GM19351 (cell line): ENCODE results near the gene STK32C.
"Not testable (repeated sequence)": the region's sequence is repeated elsewhere in the genome, so short reads cannot be mapped to it uniquely, and the experiment has no call there.

ENCODE experiments used
- ATAC-seq: cut with Tn5 transposase; IDR thresholded peaks from one replicate; pipeline ENCODE4 v1.9.1; 2021; ENCODE audit warnings: mild to moderate bottlenecking, moderate library complexity; ENCODE audit not compliant: unreplicated experiment

The STK32C gene

DNA sequence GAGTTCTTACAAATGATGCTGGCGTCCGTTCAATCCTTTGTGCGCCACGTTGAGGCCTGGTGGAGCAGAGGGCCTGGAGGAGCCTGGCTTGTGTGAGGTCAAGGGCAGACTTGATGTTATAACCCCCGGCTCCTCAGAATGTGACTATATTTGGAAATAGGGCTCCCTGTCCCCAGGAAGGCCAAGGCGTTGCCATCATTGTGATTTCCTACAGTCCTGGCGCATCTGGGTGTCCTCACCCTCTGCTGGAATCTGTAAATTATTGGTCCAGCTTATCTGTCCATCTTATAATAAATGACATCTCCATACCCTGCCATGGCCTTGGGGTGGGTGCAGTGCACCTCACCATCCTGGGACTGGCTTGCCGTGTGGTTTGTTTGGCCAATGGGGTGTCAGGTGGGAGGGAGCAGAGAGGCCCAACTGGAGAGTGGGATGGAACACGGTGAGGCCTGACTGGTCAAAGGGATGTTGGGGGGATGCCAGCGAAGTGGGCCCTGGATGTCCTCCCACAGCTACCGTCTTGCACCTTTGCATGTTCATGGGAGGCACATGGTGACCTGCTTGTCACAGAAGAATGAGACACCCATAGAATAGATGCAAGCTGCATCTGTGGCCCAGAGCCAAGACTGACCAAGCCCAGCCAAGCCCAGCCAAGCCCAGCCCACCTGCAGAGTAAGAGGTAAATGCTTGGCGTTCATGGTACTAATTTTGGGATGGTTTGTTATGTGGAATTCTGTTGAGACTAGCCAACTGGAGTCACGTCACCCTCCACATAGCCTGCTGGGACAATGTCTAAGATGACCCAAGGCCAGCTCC lies 13.1 kb upstream of the STK32C start:
- no peak for ATAC-seq

DNA sequence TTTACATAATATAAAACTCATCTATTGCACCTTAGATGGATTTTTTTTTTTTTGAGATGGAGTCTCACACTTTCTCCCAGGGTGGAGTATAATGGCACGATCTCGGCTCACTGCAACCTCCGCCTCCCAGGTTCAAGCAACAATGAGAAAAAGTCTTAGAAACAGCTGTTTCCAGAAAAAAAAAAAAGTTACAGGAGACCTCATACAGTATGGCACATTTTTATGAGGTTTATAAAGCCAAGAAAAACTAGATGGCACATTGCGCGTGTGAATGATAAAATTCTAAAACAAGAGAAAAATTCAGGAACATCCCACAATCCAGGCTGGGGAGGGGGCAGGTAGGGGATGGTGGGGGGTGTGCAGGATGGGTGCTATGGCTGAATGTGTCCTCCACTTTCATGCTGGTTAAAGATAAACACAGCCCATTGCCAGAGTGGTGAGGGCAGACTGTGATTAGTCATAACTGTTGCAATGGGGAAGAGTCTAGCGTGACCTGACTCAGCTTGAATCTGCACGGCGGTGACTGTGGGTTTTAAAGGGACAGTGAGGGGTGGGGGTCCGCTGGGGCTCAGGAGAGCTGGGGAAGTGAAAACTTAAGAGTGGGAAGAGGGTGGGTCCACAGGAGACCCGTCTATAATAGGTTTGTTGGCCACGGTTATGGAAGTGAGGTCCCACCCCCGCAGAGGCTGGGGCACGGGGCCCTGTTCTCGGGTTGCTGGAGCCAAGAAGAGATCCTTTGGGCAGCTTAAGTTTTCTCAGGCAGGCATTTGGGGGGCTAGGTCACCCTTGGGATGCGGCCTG lies 12.3 kb upstream of the STK32C start:
- ATAC-seq: peak; percentile 99

DNA sequence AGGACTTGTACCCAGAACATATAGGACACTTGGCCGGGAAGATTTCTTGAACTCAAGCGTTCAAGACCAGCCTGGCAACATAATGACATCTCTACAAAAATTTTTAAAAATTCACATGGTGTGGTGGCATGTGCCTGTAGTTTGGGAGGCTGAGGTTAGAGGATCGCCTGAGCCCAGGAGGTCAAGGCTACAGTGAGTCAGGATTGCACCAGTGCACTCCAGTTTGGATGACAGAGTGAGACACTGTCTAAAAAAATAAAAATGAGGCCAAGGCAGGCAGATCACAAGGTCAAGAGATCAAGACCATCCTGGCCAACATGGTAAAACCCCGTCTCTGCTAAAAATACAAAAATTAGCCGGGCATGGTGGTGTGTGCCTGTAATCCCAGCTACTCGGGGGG lies 9.7 kb upstream of the STK32C start:
- not testable (repeated sequence) for ATAC-seq

DNA sequence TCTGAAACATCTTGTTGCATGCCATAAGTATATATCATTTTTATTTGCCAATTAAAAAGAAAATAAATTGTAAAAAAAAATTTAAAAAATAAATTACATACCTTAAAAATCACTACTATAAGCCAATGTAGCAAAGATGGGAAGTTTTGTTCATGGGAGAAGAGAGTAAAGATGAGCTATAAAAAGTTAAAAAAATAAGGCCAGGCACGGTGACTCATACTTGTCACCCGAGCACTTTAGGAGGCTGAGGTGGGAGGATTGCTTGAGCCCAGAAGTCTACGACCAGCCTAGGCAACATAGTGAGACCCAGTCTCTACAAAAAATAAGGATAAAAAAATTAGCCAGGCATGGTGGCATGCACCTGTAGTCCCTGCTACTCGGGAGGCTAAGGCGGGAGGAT lies 8.4 kb upstream of the STK32C start:
- ATAC-seq: no peak

DNA sequence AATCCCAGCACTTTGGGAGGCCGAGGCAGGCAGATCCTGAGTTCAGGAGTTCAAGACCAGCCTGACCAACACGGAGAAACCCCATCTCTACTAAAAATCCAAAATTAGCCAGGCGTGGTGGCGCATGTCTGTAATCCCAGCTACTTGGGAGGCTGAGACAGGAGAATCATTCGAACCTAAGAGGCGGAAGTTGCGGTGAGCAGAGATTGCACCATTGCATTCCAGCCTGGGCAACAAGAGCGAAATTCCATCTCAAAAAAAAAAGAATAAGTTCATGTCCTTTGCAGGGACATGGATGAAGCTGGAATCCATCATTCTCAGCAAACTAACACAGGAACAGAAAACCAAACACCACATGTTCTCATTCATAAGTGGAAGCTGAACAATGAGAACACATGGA lies 7.1 kb upstream of the STK32C start:
- ATAC-seq: not testable (repeated sequence)

DNA sequence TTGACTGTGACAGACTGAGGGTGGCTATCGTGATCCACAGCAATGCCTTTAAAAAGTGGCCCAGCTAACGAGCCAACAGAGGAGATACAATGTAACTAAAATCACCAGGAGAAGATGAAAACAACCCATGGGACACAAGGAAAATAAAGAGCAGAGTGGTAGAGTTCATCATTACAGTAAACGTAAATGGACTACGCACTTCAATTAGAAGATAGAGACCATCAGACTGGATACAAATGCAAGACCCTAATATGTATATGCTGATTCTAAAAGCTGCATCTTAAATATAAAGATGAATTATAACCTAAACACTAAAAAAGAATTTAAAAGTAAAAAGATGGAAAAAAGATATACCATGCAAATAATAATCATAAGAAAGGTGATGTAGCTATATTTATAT lies 6.6 kb upstream of the STK32C start:
- no peak for ATAC-seq

DNA sequence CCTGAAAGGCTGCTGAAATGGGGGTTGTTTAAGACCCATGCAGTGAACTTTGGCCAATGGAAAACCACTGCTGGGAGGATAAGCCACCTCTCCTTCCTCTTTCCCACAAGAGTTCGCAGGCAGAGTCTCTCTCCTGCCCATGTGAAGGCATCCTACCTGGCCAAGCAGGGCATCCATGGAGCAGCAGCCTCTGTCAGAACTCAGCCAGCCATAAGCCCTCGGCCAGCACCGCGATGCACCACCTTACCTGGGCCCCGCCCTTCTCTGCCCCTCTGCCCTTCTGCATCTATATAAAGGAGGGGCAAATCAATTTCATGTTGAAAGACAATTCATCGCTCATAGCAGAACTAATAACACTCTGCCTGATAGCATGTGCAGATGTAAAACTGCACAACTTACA lies 6.1 kb upstream of the STK32C start:
- no peak for ATAC-seq

DNA sequence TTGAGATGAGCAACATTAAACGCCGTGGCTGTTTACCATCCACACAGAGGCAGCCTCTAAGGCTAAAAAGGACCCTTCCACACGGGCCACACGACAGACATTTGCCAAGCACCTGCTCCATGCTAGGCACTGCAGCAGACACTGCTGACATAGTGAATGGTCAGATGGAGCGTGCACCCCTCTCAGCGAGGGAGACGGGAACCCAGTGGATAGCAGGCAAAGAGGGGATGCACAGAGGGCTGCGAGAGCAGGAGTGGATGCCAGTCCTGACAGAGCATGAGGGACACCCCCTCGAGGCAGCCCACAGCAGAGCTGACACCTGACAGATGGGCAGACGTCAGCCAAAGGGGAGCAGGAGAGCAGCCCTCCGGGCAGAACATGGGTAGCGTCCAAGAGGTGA lies 5.6 kb upstream of the STK32C start:
- no peak for ATAC-seq

DNA sequence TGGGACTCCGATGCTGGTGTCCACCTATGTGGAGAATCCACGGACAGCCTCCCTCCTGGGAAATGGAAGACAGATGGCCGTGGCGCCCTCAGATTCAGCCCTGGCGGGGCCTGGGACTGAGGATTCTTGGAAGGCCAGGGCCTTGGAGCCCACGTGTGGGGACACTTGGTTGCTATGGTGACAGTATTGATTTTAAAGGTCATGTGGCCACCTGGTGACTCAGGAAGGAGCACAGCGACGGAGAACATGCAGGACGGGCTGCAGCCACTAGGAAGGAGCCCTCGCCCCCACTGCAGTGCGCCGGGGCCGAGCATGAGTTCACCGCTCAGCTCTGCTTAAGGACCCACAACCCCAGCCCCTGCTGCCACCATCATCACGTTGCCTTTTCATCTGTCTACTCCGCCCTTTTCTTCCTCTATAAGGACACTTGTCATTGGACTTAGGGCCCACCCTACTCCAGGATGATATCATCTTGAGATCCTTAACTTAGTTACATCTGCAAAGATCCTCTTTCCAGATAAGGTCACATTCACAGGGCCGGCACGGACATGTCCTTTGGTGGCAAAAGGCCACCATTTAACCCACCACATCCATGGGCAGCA lies 3.7 kb upstream of the STK32C start:
- ATAC-seq: no peak

DNA sequence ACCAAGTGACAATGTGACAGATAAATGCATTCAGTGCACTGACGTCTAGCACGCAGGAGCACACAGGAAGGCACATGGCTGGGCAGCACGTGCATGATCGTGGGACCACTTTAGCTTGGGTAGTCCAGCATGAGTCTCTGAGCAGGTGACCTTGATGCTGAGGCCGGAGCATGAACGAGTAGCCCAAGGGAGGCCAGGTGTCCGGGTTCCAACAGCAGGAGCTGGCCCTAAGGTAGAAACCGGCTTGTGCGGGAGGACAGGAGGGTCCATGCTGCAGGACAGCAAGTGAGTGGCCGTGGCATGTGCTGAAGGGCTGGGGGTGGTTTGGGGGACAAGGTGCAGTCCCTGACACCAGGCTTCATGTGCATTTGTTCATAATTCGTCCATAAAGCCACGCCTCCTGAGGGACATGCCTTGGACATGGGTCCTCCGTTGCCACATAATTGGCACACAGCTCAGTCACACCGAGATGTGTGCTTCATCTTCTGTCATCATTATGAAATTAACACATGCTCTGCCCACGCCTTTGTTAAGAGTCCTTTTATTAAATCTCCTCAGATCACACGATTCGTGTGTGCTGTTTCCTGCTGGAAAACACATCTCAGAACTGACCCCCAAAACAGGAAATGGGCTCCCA lies 3.1 kb upstream of the STK32C start:
- no peak for ATAC-seq

DNA sequence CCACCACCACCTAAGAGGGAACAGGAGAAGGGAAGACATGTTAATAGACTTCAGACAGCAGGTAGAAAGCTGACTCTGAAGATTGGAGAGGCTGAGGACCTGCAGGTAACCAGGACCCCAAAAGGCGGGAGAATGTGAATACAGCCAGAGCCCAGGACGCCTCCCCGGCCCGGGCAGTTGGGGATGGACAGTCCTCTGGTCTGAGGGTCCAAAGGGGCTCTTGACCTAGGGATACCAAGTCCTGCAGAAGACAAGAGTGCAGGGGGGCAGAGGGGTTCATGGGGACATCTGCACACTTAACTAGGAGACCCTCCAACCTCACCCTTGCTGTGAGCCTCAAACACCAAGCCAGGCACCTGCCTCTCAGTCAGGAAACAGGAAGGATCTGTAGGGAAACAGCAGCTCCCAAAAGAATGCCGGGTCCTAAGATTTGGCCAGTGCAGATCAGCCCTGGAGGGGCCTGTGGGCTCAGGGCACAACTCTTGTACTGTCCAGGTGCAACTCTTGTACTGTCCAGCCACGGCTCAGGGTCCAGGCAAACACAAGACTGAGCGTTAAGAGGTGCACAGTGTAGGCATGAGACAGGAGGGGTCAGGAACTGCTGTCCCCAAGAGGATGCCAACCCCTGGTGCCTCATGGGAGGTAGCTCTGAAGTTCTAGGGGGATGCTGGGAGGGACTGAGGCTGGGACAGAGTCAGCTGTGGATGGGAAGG lies 2.3 kb upstream of the STK32C start:
- no peak for ATAC-seq

DNA sequence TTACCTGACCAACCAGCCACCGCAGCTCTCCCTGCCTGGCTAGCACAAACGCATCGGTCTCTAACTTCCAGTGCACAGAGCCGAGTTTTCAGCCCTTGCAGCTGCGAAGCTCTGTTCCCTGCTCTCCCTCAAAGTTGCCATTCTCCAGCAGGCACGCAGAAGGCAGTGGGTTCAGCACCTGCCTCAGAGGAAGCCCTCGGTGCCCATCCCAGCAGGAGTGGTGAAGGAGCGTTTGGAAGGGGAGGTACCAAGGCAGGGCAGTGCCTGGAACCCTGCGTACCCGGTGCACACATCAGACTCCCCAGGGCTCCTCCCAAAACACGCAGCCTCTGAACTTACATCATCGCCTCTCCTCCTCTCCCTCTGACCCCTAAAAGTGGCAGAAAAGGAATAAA lies 1.7 kb upstream of the STK32C start:
- no peak for ATAC-seq

DNA sequence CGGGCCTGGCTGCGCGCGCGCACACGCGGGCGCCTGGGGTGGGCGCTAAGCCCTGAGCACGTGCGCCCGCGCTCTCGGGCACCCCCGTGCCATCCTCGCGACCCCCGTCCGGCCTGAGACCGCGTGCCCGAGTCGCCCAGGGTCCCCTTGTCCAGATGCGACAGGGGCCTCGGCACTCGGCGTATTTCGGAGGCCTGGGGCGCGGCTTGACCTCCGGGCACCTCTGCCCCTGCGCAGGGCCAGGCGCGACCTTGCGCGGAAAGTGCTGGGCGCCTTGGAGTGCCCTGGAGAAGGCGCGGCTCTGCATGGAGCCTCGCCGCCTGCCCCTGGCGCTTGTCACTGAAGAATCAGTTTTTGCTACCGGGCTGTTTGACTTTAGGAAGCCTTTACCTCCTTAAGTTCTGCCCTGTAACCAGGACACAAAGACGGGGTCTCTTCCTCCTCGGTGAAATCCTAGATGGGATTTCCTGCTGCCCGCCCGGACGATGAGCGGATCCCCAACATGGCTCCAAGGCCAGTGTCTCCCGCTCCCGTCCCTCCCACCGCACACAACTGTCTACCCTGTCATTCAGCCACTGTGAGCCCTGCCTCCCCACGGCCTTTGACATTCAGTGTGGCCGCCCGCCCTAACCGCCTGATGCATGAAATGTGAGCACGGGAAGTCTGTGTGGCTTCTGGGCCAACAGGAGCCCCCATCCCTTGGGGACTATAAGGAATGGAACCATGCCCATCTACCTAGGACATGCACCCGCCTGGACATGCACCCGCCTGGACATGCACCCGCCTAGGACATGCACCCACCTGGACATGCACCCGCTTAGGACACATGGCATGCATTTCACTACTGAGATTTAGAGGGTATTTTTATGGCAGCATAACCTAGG lies 1.1 kb upstream of the STK32C start:
- peak; percentile 4 for ATAC-seq

DNA sequence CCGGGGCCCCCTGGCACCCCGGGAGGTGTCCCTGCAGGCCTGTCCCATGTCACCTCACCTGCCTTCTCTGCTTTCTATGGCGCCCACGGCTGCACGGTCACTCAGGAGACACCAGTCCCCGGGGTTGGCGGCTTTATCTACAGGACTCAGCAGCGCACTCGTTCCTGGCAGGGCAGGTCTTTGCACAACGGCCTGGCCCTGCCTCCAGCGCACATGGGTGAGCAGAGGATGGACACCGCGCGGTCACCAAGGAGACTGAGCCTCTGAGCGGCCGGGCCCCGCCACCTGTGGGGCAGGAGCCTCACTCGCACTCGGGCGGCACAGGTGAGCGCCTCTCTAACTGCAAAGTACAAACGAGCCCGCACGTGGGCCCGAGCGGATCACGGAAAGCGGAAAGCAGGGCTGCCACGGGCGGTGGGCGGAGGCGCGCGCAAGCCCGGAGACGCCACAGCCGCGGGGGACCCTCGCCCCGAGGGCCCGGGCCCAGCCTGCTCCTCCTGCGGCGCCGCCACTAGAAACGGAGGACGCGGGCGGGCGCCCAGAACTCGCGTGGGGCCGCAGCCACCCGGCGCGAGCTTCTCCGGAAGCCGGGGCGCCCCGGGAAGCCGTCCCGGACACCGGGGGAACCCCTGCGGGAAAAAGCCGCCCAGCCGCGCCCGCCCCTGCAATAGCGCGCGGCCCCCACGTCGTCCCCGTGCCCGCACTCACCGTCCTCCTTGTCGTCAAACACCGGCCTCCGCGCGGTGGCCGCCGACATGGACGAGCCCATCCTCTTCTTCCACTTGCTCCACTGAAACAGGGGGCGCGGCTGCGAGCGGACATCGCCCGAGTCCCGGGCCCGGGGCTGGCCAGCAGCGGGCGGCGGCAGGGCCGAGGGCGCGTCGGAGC lies 642 bp downstream of the STK32C start:
- peak; percentile 18 for ATAC-seq

DNA sequence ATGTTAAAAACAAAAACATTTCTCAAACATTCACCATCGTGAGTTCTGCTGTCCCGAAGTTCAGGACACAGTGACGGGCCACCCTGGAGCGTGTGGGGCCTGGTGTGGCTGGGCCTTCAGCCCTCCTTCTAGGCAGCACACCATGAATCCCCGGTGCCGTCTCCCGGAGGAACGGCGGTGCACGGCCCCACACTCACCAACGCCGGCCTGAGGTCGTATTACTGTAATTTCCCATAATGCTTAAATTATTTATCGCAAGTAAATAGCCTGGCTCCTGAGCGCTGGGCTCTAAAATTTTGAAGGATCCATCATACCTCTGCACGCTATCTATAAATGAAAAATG lies 1.4 kb downstream of the STK32C start:
- no peak for ATAC-seq

DNA sequence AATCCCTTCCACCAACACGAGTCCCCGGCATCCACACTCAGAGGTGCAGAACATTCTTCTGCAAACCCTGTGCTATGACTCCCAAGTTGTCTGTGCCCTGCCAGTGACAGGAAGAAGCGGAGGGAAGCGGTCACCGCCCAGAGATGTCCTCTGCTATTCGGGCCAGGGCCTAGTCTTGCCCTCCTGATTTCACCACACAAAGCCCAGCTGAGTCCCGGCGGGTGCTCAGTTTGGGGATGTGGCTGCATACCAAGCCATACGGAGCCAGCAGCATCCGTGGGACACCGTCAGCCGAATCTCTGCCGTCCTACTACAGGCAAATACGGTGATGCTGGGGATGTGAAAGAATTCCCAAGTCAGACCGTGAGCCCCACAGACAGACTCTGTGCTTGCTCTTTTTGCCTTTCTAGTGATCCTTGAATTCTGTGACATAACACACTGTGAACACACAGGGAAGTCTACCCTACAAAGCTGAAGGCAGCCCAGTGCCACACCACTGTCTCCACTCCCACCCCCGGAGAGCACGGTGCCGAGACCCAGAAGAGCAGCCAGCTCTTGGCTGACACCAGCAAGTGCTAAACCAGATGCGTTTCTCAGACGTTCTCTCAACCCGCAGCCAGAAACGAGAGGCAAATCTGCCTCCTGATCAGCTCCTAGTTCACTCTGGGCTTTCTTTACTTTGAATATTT lies 2.0 kb downstream of the STK32C start:
- ATAC-seq: no peak

DNA sequence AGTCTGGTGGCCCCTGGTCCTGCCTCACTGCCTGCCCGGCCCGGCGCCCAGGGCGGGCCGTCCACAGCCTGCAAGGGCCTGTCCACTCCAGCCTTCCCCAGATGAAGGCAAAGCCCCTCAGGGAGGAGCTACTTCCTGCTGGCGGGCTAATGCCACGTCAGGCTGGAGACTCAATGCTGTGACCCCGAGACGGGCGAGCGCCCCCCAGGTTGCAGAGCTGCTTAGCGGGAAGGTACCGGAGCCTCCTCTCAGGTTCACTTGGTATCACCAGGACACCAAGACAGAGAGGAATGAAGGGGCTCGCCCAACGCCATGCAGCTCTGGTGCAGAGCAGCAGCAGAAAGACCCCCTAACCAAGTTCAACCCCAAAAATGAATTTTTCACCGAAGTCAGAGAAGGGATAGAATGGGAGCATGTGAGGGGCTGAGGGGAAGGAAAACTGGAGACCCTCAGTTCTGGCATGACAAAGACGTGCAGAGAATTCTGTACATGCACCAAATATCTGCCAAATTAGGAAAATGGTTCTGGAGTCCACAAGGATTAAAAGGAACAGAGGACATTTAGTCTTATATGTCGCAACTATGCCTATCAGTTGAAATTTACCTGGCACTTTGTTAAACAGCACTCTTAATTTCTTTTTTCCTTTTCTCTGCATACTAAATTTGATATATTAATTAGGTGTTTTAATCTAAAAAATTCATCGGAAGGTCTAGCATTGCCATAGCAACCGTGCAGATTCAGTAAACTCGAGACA lies 2.8 kb downstream of the STK32C start:
- ATAC-seq: no peak
